ENCODE measurements around the gene SPAG17.

GRCh38 chr1:118160806-118161205 is 24.2 kb downstream of the SPAG17 start:
- TF ChIP-seq CTCF (IDR thresholded peaks at IDR 0.05; ENCODE audit: low read depth, low read length, poor library complexity, severe bottlenecking) (no peak), EZH2phosphoT487 (IDR thresholded peaks at IDR 0.05; ENCODE audit: borderline replicate concordance, low read length) (no peak)

All from DOHH2 (cell line).